ENCODE results near the gene DBNDD1.

The DBNDD1 gene

GRCh38 chr16:90035902-90036301 is 16.6 kb upstream of the DBNDD1 start:
- no peak for DNase-seq (ENCODE audit: low read depth in 2 of 2)

GRCh38 chr16:90034504-90034903 is 15.2 kb upstream of the DBNDD1 start:
- DNase-seq (ENCODE audit: low read depth in 2 of 2): no peak

- no peak for DNase-seq (ENCODE audit: low read depth in 2 of 2)
Observed at GRCh38 chr16:90033387-90033786, 14.1 kb upstream of the DBNDD1 start.

GRCh38 chr16:90032674-90033331 is 13.5 kb upstream of the DBNDD1 start:
- DNase-seq (ENCODE audit: low read depth in 2 of 2): peak; percentile 17 to 30

GRCh38 chr16:90031931-90032673 is 12.8 kb upstream of the DBNDD1 start:
- peak; percentile 13 to 19 for DNase-seq (ENCODE audit: low read depth in 2 of 2)

GRCh38 chr16:90031186-90031930 is 12.1 kb upstream of the DBNDD1 start:
- no peak for DNase-seq (ENCODE audit: low read depth in 2 of 2)

GRCh38 chr16:90028985-90029384 is 9.7 kb upstream of the DBNDD1 start:
- no peak for DNase-seq (ENCODE audit: low read depth in 2 of 2)

GRCh38 chr16:90027611-90028010 is 8.4 kb upstream of the DBNDD1 start:
- DNase-seq (ENCODE audit: low read depth in 2 of 2): no peak

- no peak for DNase-seq (ENCODE audit: low read depth in 2 of 2)
Observed at GRCh38 chr16:90026135-90026534, 6.9 kb upstream of the DBNDD1 start.

GRCh38 chr16:90023078-90023447 is 3.8 kb upstream of the DBNDD1 start:
- no peak for DNase-seq (ENCODE audit: low read depth in 2 of 2)

- DNase-seq (ENCODE audit: low read depth in 2 of 2): peak; percentile 56 to 64
Observed at GRCh38 chr16:90022209-90023077, 3.2 kb upstream of the DBNDD1 start.

- no peak for DNase-seq (ENCODE audit: low read depth in 2 of 2)
Observed at GRCh38 chr16:90020838-90021382, 1.7 kb upstream of the DBNDD1 start.

- no peak for DNase-seq (ENCODE audit: low read depth in 2 of 2)
Observed at GRCh38 chr16:90020260-90020837, 1.1 kb upstream of the DBNDD1 start.

- DNase-seq (ENCODE audit: low read depth in 2 of 2): peak in 1 of 2 experiments; percentile 13
Observed at GRCh38 chr16:90019543-90020259, 445 bp upstream of the DBNDD1 start.

- no peak for DNase-seq (ENCODE audit: low read depth in 2 of 2)
Observed at GRCh38 chr16:90018297-90018651, 982 bp downstream of the DBNDD1 start.

- no peak for DNase-seq (ENCODE audit: low read depth in 2 of 2)
Observed at GRCh38 chr16:90016339-90016950, 2.8 kb downstream of the DBNDD1 start.

- DNase-seq (ENCODE audit: low read depth in 2 of 2): no peak
Observed at GRCh38 chr16:90015586-90016338, 3.5 kb downstream of the DBNDD1 start.

- DNase-seq (ENCODE audit: low read depth in 2 of 2): no peak
Observed at GRCh38 chr16:90012991-90013745, 6.1 kb downstream of the DBNDD1 start.

All from fibroblast of skin of left biceps (primary cell).